ENCODE data around the gene HDAC3. TPM values are rescaled to one million over a fixed set of nuclear protein-coding genes. Genes with fewer than 3 reads are reported as not detected.

Gene HDAC3
- polyA plus RNA-seq, 3 donors = 80.5 to 103 (median 82.3) TPM

GRCh38 chr5:141650851-141651727 lies 14.4 kb upstream of the HDAC3 start, which contains the start of gene FCHSD1:
Gene FCHSD1 (minus strand): TSS chr5:141651418. CDS start chr5:141651368, 50 bp downstream.
- Mint-ChIP-seq H3K27ac (peak within 1 kb of the TSS; percentile 32 to 94 (median 92)), H3K4me1 (peaks cover 27% of the 10 kb centered on the region), H3K9me3 (peaks cover 0 to 2% (median 0%) of the 10 kb centered on the region in 7 donors), H3K36me3 (peaks cover 57 to 58% of the 10 kb centered on the region in 2 donors), H3K4me3 (peak within 1 kb of the TSS; percentile 99 to 100), H3K27me3 (ENCODE audit: low read depth in 3 of 3) (peaks cover 0 to 2% (median 2%) of the 10 kb centered on the region in 3 donors)
- H3K79me2 ChIP-seq (ENCODE audit: insufficient read depth, low read length) = no peaks in the 10 kb centered on the region
- intact Hi-C loops (cut with micrococcal nuclease) = loop anchor here in 1 of 2 donors (2.0 kb wide), 1 partner anchor 16 kb away; no protein-coding TSS in a partner anchor
- H3K4me3 ChIP-seq (replicated peaks in 1 of 3; ENCODE audit: low read depth in 2 of 3, low read length in 3 of 3) = peak within 1 kb of the TSS; percentile 78 to 90 (median 90)
- no peak for TF ChIP-seq CTCF (IDR thresholded peaks at IDR 0.05)
- peak within 1 kb of the TSS; percentile 97 for H2AFZ ChIP-seq (ENCODE audit: insufficient read depth, low read depth, low read length, poor library complexity, severe bottlenecking)
- no peaks in the 10 kb centered on the region for H3K9me3 ChIP-seq (replicated peaks in 1 of 2; ENCODE audit: control insufficient read depth in 1 of 2, insufficient read depth in 1 of 2, low read length in 2 of 2)
- 2% methylated on average over 37 of the region's 50 CpGs for WGBS (ENCODE audit: insufficient coverage)
- peaks cover 45 to 57% of the 10 kb centered on the region in 2 donors for H3K36me3 ChIP-seq (replicated peaks in 1 of 2; ENCODE audit: control insufficient read depth in 1 of 2, insufficient read depth in 2 of 2, low read length in 2 of 2)
- peaks cover 13 to 20% of the 10 kb centered on the region in 2 donors for H3K4me1 ChIP-seq (ENCODE audit: control insufficient read depth in 1 of 2, insufficient read depth in 2 of 2, low read length in 2 of 2)
- peak within 1 kb of the TSS; percentile 98 for H3K4me2 ChIP-seq (replicated peaks; ENCODE audit: extremely low read depth, low read length, poor library complexity, severe bottlenecking)
- peak; percentile 80 for DNase-seq
- no peaks in the 10 kb centered on the region for H4K20me1 ChIP-seq (ENCODE audit: insufficient read depth, low read length)
- peak within 1 kb of the TSS in 1 of 2 donors; percentile 65 for H3K27ac ChIP-seq (ENCODE audit: low read depth in 1 of 2, low read length in 2 of 2)
- no peaks in the 10 kb centered on the region for H3K27me3 ChIP-seq (ENCODE audit: control insufficient read depth in 2 of 2, insufficient read depth in 2 of 2, low read length in 2 of 2)
- peak within 1 kb of the TSS; percentile 66 for H3K9ac ChIP-seq (ENCODE audit: insufficient read depth, low read length, poor library complexity, severe bottlenecking)

- intact Hi-C loops (cut with micrococcal nuclease) = loop anchor here in 1 of 2 donors (2.0 kb wide), 1 partner anchor 15 kb away; no protein-coding TSS in a partner anchor
- Histone ChIP-seq H2AFZ (ENCODE audit: insufficient read depth, low read depth, low read length, poor library complexity, severe bottlenecking) (no peak overlapping the region), H3K4me2 (replicated peaks; ENCODE audit: extremely low read depth, low read length, poor library complexity, severe bottlenecking) (peak overlapping the region; percentile 98), H3K79me2 (ENCODE audit: insufficient read depth, low read length) (no peaks in the 10 kb centered on the region), H3K9ac (ENCODE audit: insufficient read depth, low read length, poor library complexity, severe bottlenecking) (no peak overlapping the region), H3K4me3 (replicated peaks in 1 of 3; ENCODE audit: low read depth in 2 of 3, low read length in 3 of 3) (peak overlapping the region in 1 of 3 experiments; percentile 90), H3K27ac (ENCODE audit: low read depth in 1 of 2, low read length in 2 of 2) (no peak overlapping the region), H3K9me3 (replicated peaks in 1 of 2; ENCODE audit: control insufficient read depth in 1 of 2, insufficient read depth in 1 of 2, low read length in 2 of 2) (no peaks in the 10 kb centered on the region), H3K36me3 (replicated peaks in 1 of 2; ENCODE audit: control insufficient read depth in 1 of 2, insufficient read depth in 2 of 2, low read length in 2 of 2) (peaks cover 38 to 57% of the 10 kb centered on the region in 2 donors), H3K27me3 (ENCODE audit: control insufficient read depth in 2 of 2, insufficient read depth in 2 of 2, low read length in 2 of 2) (no peaks in the 10 kb centered on the region), H3K4me1 (ENCODE audit: control insufficient read depth in 1 of 2, insufficient read depth in 2 of 2, low read length in 2 of 2) (peaks cover 13 to 20% of the 10 kb centered on the region in 2 donors), H4K20me1 (ENCODE audit: insufficient read depth, low read length) (no peaks in the 10 kb centered on the region)
- Mint-ChIP-seq H3K36me3 (peaks cover 56 to 58% of the 10 kb centered on the region in 2 donors), H3K27ac (no peak overlapping the region), H3K9me3 (peaks cover 0 to 2% (median 0%) of the 10 kb centered on the region in 7 donors), H3K4me3 (peak overlapping the region in 1 of 2 donors; percentile 24), H3K27me3 (ENCODE audit: low read depth in 3 of 3) (peaks cover 0 to 2% (median 0%) of the 10 kb centered on the region in 3 donors), H3K4me1 (peaks cover 27% of the 10 kb centered on the region)
- no peak for TF ChIP-seq CTCF (IDR thresholded peaks at IDR 0.05)
- DNase-seq = no peak
Observed at GRCh38 chr5:141649972-141650371, 13.3 kb upstream of the HDAC3 start.

Data from CD14-positive monocyte (primary cell).